Activated CD4-positive, CD25-positive, alpha-beta regulatory T cell (primary cell): Measurements from ENCODE around the gene SPANXN2.
"Not testable (repeated sequence)": the region's sequence is repeated elsewhere in the genome, so short reads cannot be mapped to it uniquely, and the experiment has no call there.

Experiments used
- DNase-seq, 4 experiments: peaks; one replicate each; lab custom pipeline; 2025; lab: John Stamatoyannopoulos, UW

The SPANXN2 gene, protein sequence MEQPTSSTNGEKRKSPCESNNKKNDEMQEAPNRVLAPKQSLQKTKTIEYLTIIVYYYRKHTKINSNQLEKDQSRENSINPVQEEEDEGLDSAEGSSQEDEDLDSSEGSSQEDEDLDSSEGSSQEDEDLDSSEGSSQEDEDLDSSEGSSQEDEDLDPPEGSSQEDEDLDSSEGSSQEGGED

DNA sequence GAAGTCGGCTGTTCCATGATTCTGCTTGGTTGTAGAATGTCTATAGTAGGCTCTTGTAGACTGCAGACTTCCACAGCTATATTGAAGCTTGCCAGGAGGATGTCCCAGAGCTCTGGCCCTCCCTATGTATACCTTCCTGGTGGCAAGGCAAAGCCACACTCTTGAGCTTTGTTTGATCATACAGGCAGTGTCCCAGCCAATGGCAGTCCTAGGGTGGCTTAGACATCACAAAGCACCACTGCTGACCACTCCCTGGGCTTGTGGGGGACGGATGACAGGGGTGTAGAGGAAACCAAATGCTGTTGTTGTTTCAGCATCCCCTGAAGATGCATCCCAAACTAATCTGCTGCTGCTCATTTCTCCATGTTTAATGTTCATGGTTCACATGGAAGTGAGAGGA, at the start of gene SPANXN2:
TSS of gene SPANXN2 (minus strand) at position 101 of the 400 bp plus-strand sequence. CDS start at position 17, 84 bp downstream.
- DNase-seq = not testable (repeated sequence)

DNA sequence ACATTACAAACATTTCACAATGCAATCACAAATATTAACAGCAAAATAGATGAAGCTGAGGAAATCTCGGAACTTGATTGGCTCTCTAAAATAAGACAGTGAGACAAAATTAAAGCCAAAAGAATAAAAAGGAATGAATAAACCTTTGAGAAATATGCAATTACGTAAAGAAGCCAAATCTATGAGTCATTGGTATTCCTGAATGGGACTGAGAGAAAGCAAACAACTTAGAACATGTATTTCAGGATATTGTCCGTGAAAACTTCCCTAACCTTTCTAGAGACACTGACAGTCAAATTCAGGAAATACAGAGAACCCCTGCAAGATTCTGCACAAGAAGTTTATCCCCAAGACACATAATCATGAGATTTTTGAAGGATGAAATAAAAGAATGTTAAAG, 48.4 kb upstream of the SPANXN2 start:
- DNase-seq = no peak

DNA sequence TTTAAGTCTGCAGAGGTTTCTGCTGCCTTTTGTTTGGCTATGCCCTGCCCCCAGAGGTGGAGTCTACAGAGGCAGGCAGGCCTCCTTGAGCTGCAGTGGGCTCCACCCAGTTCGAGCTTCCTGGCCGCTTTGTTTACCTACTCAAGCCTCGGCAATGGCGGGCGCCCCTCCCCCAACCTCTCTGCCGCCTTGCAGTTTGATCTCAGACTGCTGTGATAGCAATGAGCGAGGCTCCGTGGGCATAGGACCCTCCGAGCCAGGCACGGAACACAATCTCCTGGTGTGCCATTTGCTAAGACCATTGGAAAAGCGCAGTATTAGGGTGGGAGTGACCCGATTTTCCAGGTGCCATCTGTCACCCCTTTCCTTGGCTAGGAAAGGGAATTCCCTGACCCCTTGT, 47.2 kb upstream of the SPANXN2 start:
- not testable (repeated sequence) for DNase-seq

DNA sequence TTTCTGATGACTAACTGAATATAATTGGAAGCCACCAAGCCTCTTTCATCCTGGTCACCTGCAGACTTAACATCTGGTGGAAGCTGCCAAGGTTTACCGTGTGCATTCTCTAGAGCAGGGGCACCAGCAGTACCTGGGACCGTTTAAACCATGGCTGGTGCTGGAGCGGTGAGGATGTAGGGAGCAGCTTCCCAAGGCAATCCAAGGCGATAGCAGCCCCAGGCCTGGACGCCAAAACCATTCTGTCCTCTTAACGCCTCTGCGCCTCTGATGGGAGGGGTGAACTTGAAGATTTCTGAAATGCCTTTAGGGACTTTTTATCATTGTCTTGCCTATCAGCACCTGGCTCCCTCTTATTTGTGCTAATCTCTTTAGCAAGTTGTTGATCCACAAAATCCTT, 37.3 kb upstream of the SPANXN2 start:
- DNase-seq = no peak

DNA sequence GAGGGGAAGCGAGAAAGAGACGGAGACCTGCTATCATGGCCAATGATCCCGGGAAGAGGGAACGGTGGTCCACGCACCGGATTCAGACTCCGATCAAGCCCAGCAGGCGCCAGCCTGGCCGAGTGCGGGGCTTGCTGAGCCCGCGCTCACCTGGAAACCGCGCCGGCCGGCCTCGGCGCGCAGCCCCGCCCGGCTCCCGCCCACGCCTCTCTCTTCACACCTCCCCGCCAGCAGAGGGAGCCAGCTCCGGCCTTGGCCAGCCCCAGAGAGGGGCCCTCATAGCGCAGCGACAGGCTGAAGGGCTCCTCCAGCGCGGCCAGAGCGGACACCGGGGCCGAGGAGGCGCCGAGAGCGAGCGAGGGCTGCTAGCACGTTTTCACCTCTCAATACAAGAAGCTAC, 36.8 kb upstream of the SPANXN2 start:
- DNase-seq = no peak

DNA sequence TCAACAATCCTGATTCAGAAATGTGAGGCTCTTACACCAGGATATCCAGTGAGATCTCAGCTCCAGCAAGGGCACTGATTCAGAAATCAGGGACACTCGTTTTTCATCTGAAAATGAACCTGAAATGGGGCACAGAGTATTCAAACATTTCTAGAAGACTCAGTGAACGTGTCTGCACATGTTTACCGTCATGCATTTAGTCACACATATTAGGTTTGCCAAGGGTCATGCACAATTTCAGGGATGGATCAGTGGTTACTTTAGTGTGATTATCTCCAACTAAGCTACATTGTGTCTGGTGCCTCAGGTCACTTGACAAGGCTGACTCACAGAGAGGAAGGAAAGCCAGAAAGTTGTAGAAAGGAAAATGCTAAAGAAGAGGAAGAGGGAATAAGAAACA, 33.6 kb upstream of the SPANXN2 start:
- no peak for DNase-seq

DNA sequence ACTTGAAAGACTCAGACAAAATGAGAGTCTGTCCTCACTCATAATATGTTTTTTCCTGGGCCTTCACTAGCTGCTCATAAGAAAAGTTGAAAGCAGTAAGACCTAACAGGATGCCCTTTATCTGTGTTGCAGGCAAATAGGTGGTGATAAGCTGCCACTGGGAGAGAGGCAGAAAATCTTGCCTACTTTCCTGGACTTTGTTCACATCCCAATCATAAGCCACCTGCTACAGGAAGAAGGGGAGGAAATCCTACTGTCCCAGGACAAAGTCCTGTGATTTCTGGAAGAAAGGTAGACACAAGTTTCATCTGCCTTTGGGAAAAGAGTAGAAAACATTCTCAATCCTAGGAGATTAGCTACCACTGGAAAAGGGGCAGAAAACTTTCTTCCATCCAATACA, 13.3 kb upstream of the SPANXN2 start:
- no peak for DNase-seq

DNA sequence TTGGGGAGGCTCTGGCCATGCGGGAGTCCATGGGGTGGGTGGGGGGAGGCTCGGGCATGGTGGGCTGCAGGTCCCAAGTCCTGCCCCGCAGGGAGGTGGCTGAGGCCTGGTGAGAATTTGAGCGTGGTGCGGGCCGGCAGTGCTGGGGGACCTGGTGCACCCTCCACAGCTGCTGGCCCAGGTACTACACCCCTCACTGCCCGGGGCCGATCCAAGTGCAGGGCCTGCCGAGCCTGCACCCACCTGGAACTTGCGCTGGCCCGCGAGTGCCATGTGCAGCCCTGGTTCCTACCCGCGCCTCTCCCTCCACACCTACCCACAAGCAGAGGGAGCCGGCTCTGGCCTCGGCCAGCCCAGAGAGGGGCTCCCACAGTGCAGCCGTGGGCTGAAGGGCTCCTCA, 5.7 kb upstream of the SPANXN2 start:
- DNase-seq = no peak

DNA sequence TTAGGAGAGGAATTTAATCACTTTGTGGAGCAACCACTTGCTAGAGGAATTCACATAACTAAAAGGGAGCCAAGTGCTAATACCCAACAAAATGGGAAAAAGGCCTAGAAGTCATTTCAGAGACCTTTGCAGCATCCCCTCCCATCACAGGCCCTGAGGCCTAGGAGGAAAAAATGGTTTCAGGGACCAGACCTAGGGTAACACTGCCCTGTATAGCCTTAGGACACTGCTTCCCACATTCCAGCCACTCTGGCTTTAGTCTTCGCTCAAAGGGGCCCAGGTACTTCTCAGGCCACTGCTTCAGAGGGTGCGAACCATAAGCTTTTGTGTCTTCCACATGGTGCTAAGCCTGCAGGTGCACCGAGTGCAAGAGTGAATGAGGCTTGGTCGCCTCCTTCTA, 19.1 kb downstream of the SPANXN2 start:
- no peak for DNase-seq

DNA sequence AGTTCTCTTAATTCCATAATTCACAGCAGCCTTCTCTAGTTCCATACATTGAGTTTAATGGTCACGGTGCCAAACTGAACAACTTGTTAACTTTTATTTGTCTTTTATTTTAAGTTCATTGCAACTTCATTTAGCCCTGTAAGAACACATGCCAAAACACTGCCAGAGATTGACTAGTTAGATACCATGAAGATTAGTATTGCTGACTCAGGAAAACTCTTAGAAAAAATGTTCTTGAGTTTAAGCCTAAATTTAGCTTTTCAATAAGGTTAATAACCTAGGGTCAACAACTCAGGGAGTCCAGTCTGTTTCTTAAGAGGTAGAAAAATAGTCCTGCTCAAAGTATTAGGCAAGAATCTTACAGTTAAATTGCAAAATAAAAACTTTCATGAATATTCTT, 25.7 kb downstream of the SPANXN2 start:
- DNase-seq = no peak

DNA sequence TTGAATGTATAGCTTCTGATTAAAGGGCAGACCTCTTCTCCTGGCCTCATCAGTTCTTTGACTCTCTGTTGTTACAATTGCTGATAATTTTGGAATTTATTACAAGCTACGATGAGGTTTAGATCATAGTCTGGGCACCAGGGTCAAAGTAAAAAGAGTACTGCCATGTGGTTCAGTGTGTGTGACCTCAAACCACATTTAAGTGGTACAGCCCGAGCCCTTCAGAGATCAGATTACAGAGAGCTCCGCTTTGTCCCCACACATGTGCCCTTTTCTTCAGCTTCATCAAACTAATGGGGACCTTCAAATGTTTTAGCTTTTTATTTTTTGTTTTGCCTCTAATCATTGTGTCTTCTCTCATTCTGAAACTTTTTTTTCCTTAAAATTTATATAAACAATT, 37.1 kb downstream of the SPANXN2 start:
- no peak for DNase-seq

DNA sequence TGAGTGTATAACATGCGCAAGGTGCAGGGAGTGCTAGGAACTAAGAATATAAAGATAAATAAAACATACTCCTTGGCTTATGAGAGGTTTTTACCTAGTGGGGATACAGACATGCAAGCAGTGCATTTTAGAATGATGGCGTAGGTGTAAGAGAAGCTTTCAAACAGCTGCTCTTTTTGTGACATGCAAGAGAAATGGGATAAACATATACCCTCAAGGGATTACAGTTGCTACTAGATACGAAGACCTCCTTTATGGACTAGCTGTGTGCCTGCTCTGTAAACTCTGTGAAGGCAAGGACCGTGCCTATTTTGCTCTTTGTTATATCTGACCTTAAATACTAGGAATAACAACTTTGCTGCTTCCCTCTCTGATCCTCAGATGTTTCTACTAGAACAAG, 45.6 kb downstream of the SPANXN2 start:
- DNase-seq = no peak

DNA sequence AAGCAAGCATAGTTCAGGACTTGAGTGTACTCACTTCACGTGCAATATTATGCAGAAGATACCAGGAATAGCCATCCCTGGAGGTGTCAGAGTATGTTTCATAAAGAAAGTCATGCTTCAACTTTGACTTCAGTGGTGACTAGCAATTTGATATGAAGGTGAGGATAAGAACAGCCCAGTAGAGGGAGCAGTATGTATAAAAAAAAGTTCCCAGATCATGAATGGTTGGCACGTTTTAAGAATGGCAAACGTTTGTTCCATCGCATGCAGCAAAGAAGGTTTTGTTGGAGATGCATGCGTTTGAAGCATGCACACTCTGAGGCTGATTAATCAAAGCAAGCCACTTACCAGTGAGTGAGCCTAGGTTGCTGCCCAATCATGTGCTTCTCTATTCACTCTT, 51.2 kb downstream of the SPANXN2 start:
- DNase-seq = no peak

DNA sequence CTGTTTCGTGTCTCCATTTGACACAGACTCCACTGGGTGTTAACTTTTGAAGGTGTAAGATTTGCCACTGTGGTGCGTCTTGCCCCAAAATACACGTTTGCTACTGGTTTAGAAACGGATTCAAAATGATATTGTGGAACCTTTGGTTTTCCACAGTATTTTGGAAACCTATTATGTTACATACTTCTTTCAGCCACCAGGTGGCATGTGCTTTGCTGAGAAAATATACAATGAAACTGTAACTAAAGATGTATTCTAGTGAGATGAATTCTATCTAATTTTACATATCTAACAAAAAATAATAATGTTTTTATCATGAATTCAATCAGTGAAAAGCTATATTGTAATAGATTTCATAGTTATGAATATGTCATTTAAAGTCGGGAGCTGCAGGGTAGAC, 56.2 kb downstream of the SPANXN2 start:
- no peak for DNase-seq

DNA sequence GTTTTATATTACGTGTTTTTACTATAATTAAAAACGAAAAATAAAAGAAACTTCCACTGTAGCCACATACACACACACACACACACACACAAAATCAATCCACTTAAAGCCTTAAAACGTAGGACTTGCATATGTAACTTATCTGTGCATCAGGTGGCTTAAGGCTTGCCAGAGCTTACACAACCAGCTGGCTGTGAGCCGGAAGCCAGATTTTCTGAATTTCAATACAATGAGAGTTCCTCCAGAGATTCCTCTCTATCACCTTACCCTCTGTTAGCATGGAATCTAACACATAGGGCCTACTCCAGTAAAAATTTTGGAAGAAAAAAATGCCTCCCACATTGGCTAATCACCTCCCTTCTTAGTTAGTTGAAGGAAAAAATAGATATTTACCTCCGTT, 56.8 kb downstream of the SPANXN2 start:
- DNase-seq = no peak
